ENCODE data around the gene TTLL11. TPM values are rescaled to one million over a fixed set of nuclear protein-coding genes. Genes with fewer than 3 reads are reported as not detected.
"Not testable (repeated sequence)": the region's sequence is repeated elsewhere in the genome, so short reads cannot be mapped to it uniquely, and the experiment has no call there.

The TTLL11 gene
- total RNA-seq, 1 donor from 2014 or later = 6.9 TPM

- Histone ChIP-seq H3K27me3 (ENCODE audit: insufficient read depth, low read length) (peaks cover 10% of the 10 kb centered on the region), H3K4me3 (ENCODE audit: insufficient read depth, low read depth, low read length) (no peak overlapping the region), H3K4me2 (ENCODE audit: low read length) (no peak overlapping the region), H3K79me2 (ENCODE audit: insufficient read depth, low read length) (no peaks in the 10 kb centered on the region), H3K36me3 (ENCODE audit: insufficient read depth, low read length) (no peaks in the 10 kb centered on the region), H3K4me1 (ENCODE audit: insufficient read depth, low read length) (no peaks in the 10 kb centered on the region), H3K27ac (ENCODE audit: low read depth, low read length) (no peak overlapping the region), H3K9ac (ENCODE audit: low read length) (no peak overlapping the region), H4K20me1 (ENCODE audit: insufficient read depth, low read length) (no peaks in the 10 kb centered on the region), H3K9me3 (ENCODE audit: insufficient read depth, low read depth, low read length) (no peaks in the 10 kb centered on the region), H2AFZ (ENCODE audit: low read depth, low read length) (no peak overlapping the region)
- H3K36me3 Mint-ChIP-seq (ENCODE audit: low read depth, unreplicated experiment) = no peaks in the 10 kb centered on the region
- H3K4me1 Mint-ChIP-seq (ENCODE audit: low read depth, unreplicated experiment) = no peaks in the 10 kb centered on the region
- H3K27me3 Mint-ChIP-seq (ENCODE audit: low read depth, unreplicated experiment) = peaks cover 44% of the 10 kb centered on the region
- TF ChIP-seq CTCF (IDR thresholded peaks at IDR 0.05; ENCODE audit: insufficient read depth, low read depth, low read length) (no peak), EZH2 (IDR thresholded peaks at IDR 0.05; ENCODE audit: insufficient read depth, low read length) (no peak)
- FAIRE-seq (no peak), DNase-seq (ENCODE audit: low read depth) (no peak)
- no peak overlapping the region for H3K27ac Mint-ChIP-seq (ENCODE audit: unreplicated experiment)
- no peaks in the 10 kb centered on the region for H3K9me3 Mint-ChIP-seq (ENCODE audit: unreplicated experiment)
- no peak overlapping the region for H3K4me3 Mint-ChIP-seq (ENCODE audit: unreplicated experiment)
Observed at GRCh38 chr9:122119166-122119521, 26.0 kb upstream of the TTLL11 start.

- no peak for FAIRE-seq
Observed at GRCh38 chr9:122118343-122119165, 25.4 kb upstream of the TTLL11 start.

GRCh38 chr9:122117241-122117640 lies 24.1 kb upstream of the TTLL11 start:
- H3K9me3 Mint-ChIP-seq (ENCODE audit: unreplicated experiment); H3K36me3 Mint-ChIP-seq (ENCODE audit: low read depth, unreplicated experiment); H3K9ac ChIP-seq (ENCODE audit: low read length); H3K79me2 ChIP-seq (ENCODE audit: insufficient read depth, low read length); H3K36me3 ChIP-seq (ENCODE audit: insufficient read depth, low read length); H3K27ac ChIP-seq (ENCODE audit: low read depth, low read length); DNase-seq (ENCODE audit: low read depth); H2AFZ ChIP-seq (ENCODE audit: low read depth, low read length); H3K4me3 ChIP-seq (ENCODE audit: insufficient read depth, low read depth, low read length); H3K4me3 Mint-ChIP-seq (ENCODE audit: unreplicated experiment); H3K4me1 ChIP-seq (ENCODE audit: insufficient read depth, low read length); H3K27ac Mint-ChIP-seq (ENCODE audit: unreplicated experiment); FAIRE-seq; H4K20me1 ChIP-seq (ENCODE audit: insufficient read depth, low read length); H3K4me1 Mint-ChIP-seq (ENCODE audit: low read depth, unreplicated experiment); H3K9me3 ChIP-seq (ENCODE audit: insufficient read depth, low read depth, low read length); H3K4me2 ChIP-seq (ENCODE audit: low read length): not testable (repeated sequence)
- peaks cover 13% of the 10 kb centered on the region for H3K27me3 ChIP-seq (ENCODE audit: insufficient read depth, low read length)
- peaks cover 46% of the 10 kb centered on the region for H3K27me3 Mint-ChIP-seq (ENCODE audit: low read depth, unreplicated experiment)

More at GRCh38 chr9:122118343-122119165, 25.4 kb upstream of the TTLL11 start:
- Histone ChIP-seq H3K27me3 (ENCODE audit: insufficient read depth, low read length) (peaks cover 13% of the 10 kb centered on the region), H2AFZ (ENCODE audit: low read depth, low read length) (no peak overlapping the region), H3K79me2 (ENCODE audit: insufficient read depth, low read length) (no peaks in the 10 kb centered on the region), H4K20me1 (ENCODE audit: insufficient read depth, low read length) (no peaks in the 10 kb centered on the region), H3K4me3 (ENCODE audit: insufficient read depth, low read depth, low read length) (no peak overlapping the region), H3K4me2 (ENCODE audit: low read length) (no peak overlapping the region), H3K4me1 (ENCODE audit: insufficient read depth, low read length) (no peaks in the 10 kb centered on the region), H3K27ac (ENCODE audit: low read depth, low read length) (no peak overlapping the region), H3K9me3 (ENCODE audit: insufficient read depth, low read depth, low read length) (no peaks in the 10 kb centered on the region), H3K36me3 (ENCODE audit: insufficient read depth, low read length) (no peaks in the 10 kb centered on the region), H3K9ac (ENCODE audit: low read length) (no peak overlapping the region)
- Mint-ChIP-seq H3K27ac (ENCODE audit: unreplicated experiment) (no peak overlapping the region), H3K9me3 (ENCODE audit: unreplicated experiment) (no peaks in the 10 kb centered on the region), H3K27me3 (ENCODE audit: low read depth, unreplicated experiment) (peaks cover 42% of the 10 kb centered on the region), H3K4me3 (ENCODE audit: unreplicated experiment) (no peak overlapping the region), H3K4me1 (ENCODE audit: low read depth, unreplicated experiment) (no peaks in the 10 kb centered on the region), H3K36me3 (ENCODE audit: low read depth, unreplicated experiment) (no peaks in the 10 kb centered on the region)
- TF ChIP-seq EZH2 (IDR thresholded peaks at IDR 0.05; ENCODE audit: insufficient read depth, low read length) (no peak), CTCF (IDR thresholded peaks at IDR 0.05; ENCODE audit: insufficient read depth, low read depth, low read length) (no peak)
- DNase-seq (ENCODE audit: low read depth) = no peak
